A549 treated with AZD9567 at 1 μM for 4 hours (cell line): Measurements from ENCODE around the gene SPN. TPM values are rescaled to one million over a fixed set of nuclear protein-coding genes. Genes with fewer than 3 reads are reported as not detected.

Experiments
- total RNA-seq: library from RNA; stranded (reverse); fragments of 200-300 nt; extraction: Qiagen RNA extraction; gene quantifications from 5 replicates; pipeline ENCODE4 v1.2.3, GENCODE V29; 2022; ENCODE audit not compliant: insufficient read depth

SPN gene, protein sequence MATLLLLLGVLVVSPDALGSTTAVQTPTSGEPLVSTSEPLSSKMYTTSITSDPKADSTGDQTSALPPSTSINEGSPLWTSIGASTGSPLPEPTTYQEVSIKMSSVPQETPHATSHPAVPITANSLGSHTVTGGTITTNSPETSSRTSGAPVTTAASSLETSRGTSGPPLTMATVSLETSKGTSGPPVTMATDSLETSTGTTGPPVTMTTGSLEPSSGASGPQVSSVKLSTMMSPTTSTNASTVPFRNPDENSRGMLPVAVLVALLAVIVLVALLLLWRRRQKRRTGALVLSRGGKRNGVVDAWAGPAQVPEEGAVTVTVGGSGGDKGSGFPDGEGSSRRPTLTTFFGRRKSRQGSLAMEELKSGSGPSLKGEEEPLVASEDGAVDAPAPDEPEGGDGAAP
- total RNA-seq, result 0.05 TPM in 1 of 5 replicates, not detected in the others

DNA sequence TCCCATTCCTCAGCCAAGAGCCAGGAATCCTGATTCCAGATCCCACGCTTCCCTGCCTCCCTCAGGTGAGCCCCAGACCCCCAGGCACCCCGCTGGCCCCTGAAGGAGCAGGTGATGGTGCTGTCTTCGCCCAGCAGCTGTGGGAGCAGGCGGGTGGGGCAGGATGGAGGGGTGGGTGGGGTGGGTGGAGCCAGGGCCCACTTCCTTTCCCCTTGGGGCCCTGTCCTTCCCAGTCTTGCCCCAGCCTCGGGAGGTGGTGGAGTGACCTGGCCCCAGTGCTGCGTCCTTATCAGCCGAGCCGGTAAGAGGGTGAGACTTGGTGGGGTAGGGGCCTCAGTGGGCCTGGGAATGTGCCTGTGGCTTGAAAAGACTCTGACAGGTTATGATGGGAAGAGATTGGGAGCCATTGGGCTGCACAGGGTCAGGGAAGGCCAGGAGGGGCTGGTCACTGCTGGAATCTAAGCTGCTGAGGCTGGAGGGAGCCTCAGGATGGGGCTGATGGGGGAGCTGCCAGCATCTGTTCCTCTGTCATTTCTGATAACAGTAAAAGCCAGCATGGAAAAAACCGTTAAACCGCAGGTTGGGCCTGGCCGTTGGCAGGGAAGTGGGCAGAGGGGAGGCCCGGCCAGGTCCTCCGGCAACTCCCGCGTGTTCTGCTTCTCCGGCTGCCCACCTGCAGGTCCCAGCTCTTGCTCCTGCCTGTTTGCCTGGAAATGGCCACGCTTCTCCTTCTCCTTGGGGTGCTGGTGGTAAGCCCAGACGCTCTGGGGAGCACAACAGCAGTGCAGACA, at the start of gene SPN:
Gene SPN, plus strand, starts transcription at position 232 of the 791 bp plus-strand sequence. Its CDS starts 482 bp downstream, at position 714.

DNA sequence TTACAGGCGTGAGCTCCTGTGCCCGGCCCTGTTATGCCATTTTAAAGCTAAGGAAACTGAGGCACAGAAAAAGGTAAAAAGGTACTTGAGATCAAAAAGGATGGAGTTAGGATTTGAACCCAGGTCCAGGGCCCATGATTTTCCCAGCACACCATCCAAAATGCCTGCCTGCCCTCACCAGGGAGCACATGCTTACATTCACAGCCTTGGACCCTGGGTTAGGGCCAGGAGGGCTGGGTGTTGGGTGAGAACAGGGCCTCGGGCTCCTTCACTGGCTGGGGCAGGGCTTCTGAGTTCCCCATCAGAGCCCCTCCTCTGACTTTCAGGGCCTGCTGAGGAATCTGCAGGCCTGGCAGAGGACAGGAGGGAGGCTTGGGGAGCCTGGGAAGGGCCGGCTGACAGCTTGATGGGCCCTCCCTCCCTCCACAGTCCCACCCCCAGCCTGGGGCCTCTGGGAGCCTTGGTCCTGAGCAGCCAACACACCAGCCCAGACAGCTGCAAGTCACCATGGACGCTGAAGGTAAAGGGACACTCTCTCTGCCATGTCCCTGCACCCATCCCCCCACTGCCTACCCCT, 15.7 kb downstream of the SPN start, which contains the start of gene QPRT:
Gene QPRT, plus strand, starts transcription at position 490 of the 577 bp plus-strand sequence. Its CDS starts 18 bp downstream, at position 508.

Other genes with a start within 250 kb of the SPN start
- gene BOLA2, start 208.9 kb upstream of the SPN start, total RNA-seq, result 14.2 to 29.8 TPM (median 27.3 TPM) in 5 replicates
- 64.6 to 95.3 TPM (median 82.5 TPM) in 5 replicates for gene SLX1B, start 208.7 kb upstream of the SPN start, total RNA-seq
- gene SULT1A4, start 203.3 kb upstream of the SPN start, total RNA-seq, result 6.9 to 39.3 TPM (median 29.0 TPM) in 5 replicates
- 29.9 to 42.1 TPM (median 32.5 TPM) in 5 replicates for gene NPIPB12, start 156.8 kb upstream of the SPN start, total RNA-seq
- gene QPRT, start 15.9 kb downstream of the SPN start, total RNA-seq, result 0.59 to 1.3 TPM (median 1.1 TPM) in 4 of 5 replicates, not detected in the other
- not detected in 5 replicates for gene C16orf54, start 82.7 kb downstream of the SPN start, total RNA-seq
- not detected in 5 replicates for gene ZG16, start 115.0 kb downstream of the SPN start, total RNA-seq
- 71.5 to 95.7 TPM (median 89.0 TPM) in 5 replicates for gene KIF22, start 127.5 kb downstream of the SPN start, total RNA-seq
- gene MAZ, start 143.3 kb downstream of the SPN start, total RNA-seq, result 133 to 159 TPM (median 151 TPM) in 5 replicates
- gene PRRT2, start 148.9 kb downstream of the SPN start, total RNA-seq, result 0.22 to 0.35 TPM (median 0.34 TPM) in 4 of 5 replicates, not detected in the other
- gene PAGR1, start 152.9 kb downstream of the SPN start, total RNA-seq, result 27.3 to 42.4 TPM (median 38.8 TPM) in 5 replicates
- gene MVP, start 157.2 kb downstream of the SPN start, total RNA-seq, result 98.8 to 137 TPM (median 127 TPM) in 5 replicates
- 57.2 to 95.0 TPM (median 91.4 TPM) in 5 replicates for gene CDIPT, start 200.0 kb downstream of the SPN start, total RNA-seq
- gene SEZ6L2, start 236.3 kb downstream of the SPN start, total RNA-seq, result 15.8 to 21.0 TPM (median 20.6 TPM) in 5 replicates
- 19.5 to 28.6 TPM (median 23.6 TPM) in 5 replicates for gene ASPHD1, start 237.2 kb downstream of the SPN start, total RNA-seq